ENCODE results near the gene ENOPH1. TPM values are rescaled to one million over a fixed set of nuclear protein-coding genes. Genes with fewer than 3 reads are reported as not detected.

Gene ENOPH1
- total and polyA plus RNA-seq, 5 donors from 2014 or later, result 26.7 to 48.7 (median 47.1) TPM

Other genes starting within 250 kb of the ENOPH1 start
- 270 TPM for gene HNRNPD, start 56.6 kb upstream of the ENOPH1 start, total RNA-seq
- gene HNRNPD, start 56.6 kb upstream of the ENOPH1 start, polyA plus RNA-seq, result 100 to 1,000 TPM; 193 to 210 (median 202) TPM
- 337 TPM for gene HNRNPDL, start 128 bp upstream of the ENOPH1 start, total RNA-seq
- 100 to 1,000 TPM; 142 to 186 (median 168) TPM for gene HNRNPDL, start 128 bp upstream of the ENOPH1 start, polyA plus RNA-seq
- not detected for gene TMEM150C, start 131.4 kb downstream of the ENOPH1 start, total RNA-seq
- gene TMEM150C, start 131.4 kb downstream of the ENOPH1 start, polyA plus RNA-seq, result under 1 TPM in 3 of 4 donors, not detected in 1; 0.10 to 0.21 (median 0.13) TPM

Data from CD4-positive, CD25-positive, alpha-beta regulatory T cell (primary cell).